Vagina (tissue), 2 donors: ENCODE results near the gene ABCC12. TPM values are rescaled to one million over a fixed set of nuclear protein-coding genes. Genes with fewer than 3 reads are reported as not detected.

Experiments
- DNase-seq, 2 donors: peaks; one replicate each; pipeline ENCODE4 v3.0.0-alpha.2; 2017; ENCODE audit errors: extremely low spot score in 2 of 2
- H3K27ac ChIP-seq: fragments of 200-600 bp; sonication (generic); one replicate; pipeline ENCODE4 v1.5.1; 2019
- H3K27me3 ChIP-seq: fragments of 200-600 bp; sonication (generic); one replicate; pipeline ENCODE4 v1.5.1; 2019
- H3K36me3 ChIP-seq, 2 donors: fragments of 200-600 bp; sonication (generic); one replicate each; pipeline ENCODE4 v1.5.1; 2017 to 2019
- H3K4me1 ChIP-seq: fragments of 200-600 bp; sonication (generic); one replicate; pipeline ENCODE4 v1.5.1; 2019
- H3K4me3 ChIP-seq, 2 donors: fragments of 200-600 bp; sonication (generic); 1 replicate in 1 of 2; 2 replicates in 1 of 2; pipeline ENCODE4 v1.5.1; 2016 to 2019
- H3K9me3 ChIP-seq: fragments of 200-600 bp; sonication (generic); one replicate; pipeline ENCODE4 v1.5.1; 2019
- POLR2A ChIP-seq, 2 donors: fragments of 450-650 bp; IDR thresholded peaks; one replicate each; pipeline ENCODE4 v1.6.1; 2017; ENCODE audit warnings: antibody characterized with exemption in 2 of 2, mild to moderate bottlenecking in 2 of 2, moderate library complexity in 2 of 2
- POLR2AphosphoS5 ChIP-seq, 2 donors: sonication (generic); formaldehyde crosslinking; IDR thresholded peaks; one replicate each; pipeline ENCODE4 v1.9.0; 2017; ENCODE audit warnings: antibody characterized with exemption in 2 of 2, mild to moderate bottlenecking in 2 of 2, low read depth in 1 of 2; ENCODE audit not compliant: insufficient read depth in 1 of 2
- intact Hi-C: fragments of 100-400 bp; cut with DNase I; formaldehyde crosslinking; loops from one replicate; pipeline ENCODE4 v1.15.1; 2023
- total RNA-seq: library from RNA; depleted of rRNA; stranded (reverse); fragments of >200 nt; gene quantifications from one replicate; pipeline ENCODE4 v1.2.3, GENCODE V29; 2016
- TF ChIP-seq, protein P1 (sequence below), 3 experiments: fragments of 450-650 bp in 2 of 3; fragments of 200-600 bp in 1 of 3; sonication (generic) in 1 of 3; IDR thresholded peaks; one replicate each; pipeline ENCODE4 v1.5.1; 2017 to 2019; ENCODE audit warnings: antibody characterized with exemption in 3 of 3, mild to moderate bottlenecking in 2 of 3, moderate library complexity in 2 of 3

ABCC12 gene
- total RNA-seq, 1 donor from 2014 or later: not detected

DNA sequence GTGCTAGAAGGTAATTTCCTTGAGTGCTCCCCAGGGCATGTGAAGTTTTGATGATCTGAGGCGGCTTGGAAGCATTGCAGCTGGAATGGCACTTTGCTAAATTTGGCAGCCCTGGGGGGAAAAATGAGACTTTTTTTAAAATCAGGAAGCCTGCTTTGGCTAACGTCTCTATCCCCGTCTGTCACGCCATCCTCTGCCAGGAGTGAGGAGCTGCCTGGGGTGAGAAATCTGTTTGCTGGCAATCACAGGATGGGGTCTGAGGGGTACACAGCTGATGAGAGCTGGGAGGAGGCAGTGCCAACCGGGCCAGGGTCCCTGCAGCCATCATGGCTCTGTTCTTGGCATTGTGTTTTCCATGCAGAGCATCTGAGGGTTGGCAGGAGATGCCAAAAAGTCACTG, 2.0 kb downstream of the ABCC12 start:
- no peaks in the 10 kb centered on the region for H3K36me3 ChIP-seq
- intact Hi-C loops: no loop called here
- H3K4me1 ChIP-seq: no peaks in the 10 kb centered on the region
- DNase-seq: no peak
- no peaks in the 10 kb centered on the region for H3K27me3 ChIP-seq
- H3K9me3 ChIP-seq: no peaks in the 10 kb centered on the region
- H3K4me3 ChIP-seq: no peak overlapping the region
- no peak overlapping the region for H3K27ac ChIP-seq
- TF ChIP-seq POLR2A (IDR thresholded peaks at IDR 0.05) (no peak), POLR2AphosphoS5 (IDR thresholded peaks at IDR 0.05; ENCODE audit: insufficient read depth in 1 of 2, low read depth in 1 of 2) (no peak)
- TF ChIP-seq, protein P1, sequence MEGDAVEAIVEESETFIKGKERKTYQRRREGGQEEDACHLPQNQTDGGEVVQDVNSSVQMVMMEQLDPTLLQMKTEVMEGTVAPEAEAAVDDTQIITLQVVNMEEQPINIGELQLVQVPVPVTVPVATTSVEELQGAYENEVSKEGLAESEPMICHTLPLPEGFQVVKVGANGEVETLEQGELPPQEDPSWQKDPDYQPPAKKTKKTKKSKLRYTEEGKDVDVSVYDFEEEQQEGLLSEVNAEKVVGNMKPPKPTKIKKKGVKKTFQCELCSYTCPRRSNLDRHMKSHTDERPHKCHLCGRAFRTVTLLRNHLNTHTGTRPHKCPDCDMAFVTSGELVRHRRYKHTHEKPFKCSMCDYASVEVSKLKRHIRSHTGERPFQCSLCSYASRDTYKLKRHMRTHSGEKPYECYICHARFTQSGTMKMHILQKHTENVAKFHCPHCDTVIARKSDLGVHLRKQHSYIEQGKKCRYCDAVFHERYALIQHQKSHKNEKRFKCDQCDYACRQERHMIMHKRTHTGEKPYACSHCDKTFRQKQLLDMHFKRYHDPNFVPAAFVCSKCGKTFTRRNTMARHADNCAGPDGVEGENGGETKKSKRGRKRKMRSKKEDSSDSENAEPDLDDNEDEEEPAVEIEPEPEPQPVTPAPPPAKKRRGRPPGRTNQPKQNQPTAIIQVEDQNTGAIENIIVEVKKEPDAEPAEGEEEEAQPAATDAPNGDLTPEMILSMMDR (IDR thresholded peaks at IDR 0.05): no peak

DNA sequence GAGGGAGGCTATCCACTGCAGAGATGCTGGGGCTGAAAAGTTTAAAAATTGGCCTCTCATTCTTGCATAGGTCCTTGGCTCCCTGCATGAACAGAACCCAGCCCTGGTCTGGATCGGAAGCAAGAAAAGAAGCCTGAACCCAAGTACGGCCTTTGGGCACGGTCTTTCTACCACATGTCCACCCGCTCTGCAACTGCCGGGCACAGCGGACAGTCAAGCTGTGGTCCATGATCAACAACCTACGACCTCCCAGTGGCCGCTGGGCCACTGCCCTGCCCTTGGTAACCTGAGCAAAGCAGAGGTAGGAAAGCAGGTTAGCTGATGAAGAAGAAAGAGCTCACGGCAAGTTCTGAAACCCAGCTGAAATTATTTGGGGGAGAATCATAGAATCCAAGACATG, 3.6 kb downstream of the ABCC12 start:
- no peaks in the 10 kb centered on the region for H3K9me3 ChIP-seq
- H3K27me3 ChIP-seq: no peaks in the 10 kb centered on the region
- H3K36me3 ChIP-seq: no peaks in the 10 kb centered on the region
- H3K4me1 ChIP-seq: no peaks in the 10 kb centered on the region
- DNase-seq: no peak
- TF ChIP-seq POLR2AphosphoS5 (IDR thresholded peaks at IDR 0.05; ENCODE audit: insufficient read depth in 1 of 2, low read depth in 1 of 2) (no peak), POLR2A (IDR thresholded peaks at IDR 0.05) (no peak)
- TF ChIP-seq, protein P1 (IDR thresholded peaks at IDR 0.05): no peak
- intact Hi-C loops: no loop called here
- no peak overlapping the region for H3K27ac ChIP-seq
- no peak overlapping the region for H3K4me3 ChIP-seq

DNA sequence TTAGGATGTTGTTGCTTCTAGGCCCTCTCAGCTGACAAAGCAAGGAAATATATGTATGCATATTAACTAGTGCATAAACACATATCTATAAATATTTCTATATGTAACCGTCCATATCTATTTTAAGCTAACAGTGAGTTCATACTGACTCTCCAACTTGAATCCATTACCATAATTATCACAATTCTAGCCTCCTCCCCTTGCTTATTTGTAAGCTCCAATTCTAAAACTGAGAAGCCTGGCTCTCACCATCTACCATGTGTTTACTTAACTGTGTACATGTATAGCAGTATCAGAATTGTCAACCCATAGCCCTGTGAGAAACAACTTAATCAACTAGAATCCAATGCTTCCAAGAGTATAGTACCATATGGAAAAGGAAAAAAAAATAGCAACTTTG, 5.1 kb downstream of the ABCC12 start:
- Histone ChIP-seq H3K9me3 (no peaks in the 10 kb centered on the region), H3K4me1 (no peaks in the 10 kb centered on the region), H3K27me3 (no peaks in the 10 kb centered on the region), H3K36me3 (no peaks in the 10 kb centered on the region), H3K27ac (no peak overlapping the region), H3K4me3 (no peak overlapping the region)
- TF ChIP-seq POLR2A (IDR thresholded peaks at IDR 0.05): no peak
- TF ChIP-seq, protein P1 (IDR thresholded peaks at IDR 0.05): no peak
- intact Hi-C loops: no loop called here
- DNase-seq: no peak

DNA sequence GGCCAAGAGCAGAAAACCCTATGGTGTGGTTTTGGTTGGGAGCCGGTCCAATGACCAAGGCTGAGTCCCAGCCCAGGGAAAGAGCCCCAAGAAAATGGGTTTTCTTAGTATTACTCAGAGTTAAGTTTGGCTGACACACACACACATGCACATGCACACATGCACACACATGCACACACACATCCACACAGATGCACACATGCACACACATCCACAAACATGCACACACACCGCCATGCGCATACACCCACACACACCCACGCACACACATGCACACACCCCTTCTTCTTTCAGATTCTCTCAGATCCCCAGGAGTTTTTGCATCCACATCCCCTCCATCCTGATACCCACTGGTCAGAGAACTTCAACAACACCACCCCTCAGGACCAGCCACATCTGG, 9.1 kb downstream of the ABCC12 start:
- Histone ChIP-seq H3K9me3 (no peaks in the 10 kb centered on the region), H3K36me3 (no peaks in the 10 kb centered on the region), H3K4me3 (no peak overlapping the region), H3K27ac (no peak overlapping the region), H3K4me1 (no peaks in the 10 kb centered on the region), H3K27me3 (no peaks in the 10 kb centered on the region)
- TF ChIP-seq, protein P1 (IDR thresholded peaks at IDR 0.05): no peak
- TF ChIP-seq POLR2A (IDR thresholded peaks at IDR 0.05) (no peak), POLR2AphosphoS5 (IDR thresholded peaks at IDR 0.05; ENCODE audit: insufficient read depth in 1 of 2, low read depth in 1 of 2) (no peak)
- intact Hi-C loops: no loop called here
- no peak for DNase-seq

DNA sequence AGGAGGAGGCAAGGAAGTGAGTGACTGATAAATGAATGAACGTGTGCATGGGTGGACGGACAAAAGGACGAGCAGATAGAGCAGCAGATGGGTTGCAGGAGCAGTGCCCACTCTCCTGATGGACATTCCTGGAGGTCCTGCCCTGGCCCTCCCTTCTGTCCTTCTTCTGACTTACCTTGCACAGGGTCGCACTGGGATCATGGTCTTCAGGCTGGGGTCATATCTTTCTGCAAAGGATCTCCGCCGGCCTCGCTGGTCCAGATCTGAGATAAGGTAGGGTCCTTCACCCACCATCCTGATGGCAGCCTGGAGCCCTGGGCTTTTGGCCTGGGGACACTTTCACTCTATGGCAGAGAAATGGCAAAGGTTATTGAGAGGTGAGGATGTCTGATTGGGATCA, 9.7 kb downstream of the ABCC12 start:
- no peak overlapping the region for H3K27ac ChIP-seq
- no peaks in the 10 kb centered on the region for H3K9me3 ChIP-seq
- H3K4me3 ChIP-seq: no peak overlapping the region
- intact Hi-C loops: no loop called here
- no peaks in the 10 kb centered on the region for H3K36me3 ChIP-seq
- TF ChIP-seq POLR2A (IDR thresholded peaks at IDR 0.05): no peak
- TF ChIP-seq POLR2AphosphoS5 (IDR thresholded peaks at IDR 0.05; ENCODE audit: insufficient read depth in 1 of 2, low read depth in 1 of 2): no peak
- TF ChIP-seq, protein P1 (IDR thresholded peaks at IDR 0.05): no peak
- H3K27me3 ChIP-seq: no peaks in the 10 kb centered on the region
- H3K4me1 ChIP-seq: no peaks in the 10 kb centered on the region
- DNase-seq: no peak
